Tracheal epithelial cell (primary cell): ENCODE measurements around the gene FASTKD3. TPM values are rescaled to one million over a fixed set of nuclear protein-coding genes. Genes with fewer than 3 reads are reported as not detected.

Experiments used
- total RNA-seq: library from RNA; depleted of rRNA; stranded (reverse); fragments of >200 nt; gene quantifications from 2 replicates; pipeline ENCODE4 v1.2.1, GENCODE V29; 2014

Gene FASTKD3
- 4.9 and 7.0 TPM in 2 replicates for total RNA-seq

DNA sequence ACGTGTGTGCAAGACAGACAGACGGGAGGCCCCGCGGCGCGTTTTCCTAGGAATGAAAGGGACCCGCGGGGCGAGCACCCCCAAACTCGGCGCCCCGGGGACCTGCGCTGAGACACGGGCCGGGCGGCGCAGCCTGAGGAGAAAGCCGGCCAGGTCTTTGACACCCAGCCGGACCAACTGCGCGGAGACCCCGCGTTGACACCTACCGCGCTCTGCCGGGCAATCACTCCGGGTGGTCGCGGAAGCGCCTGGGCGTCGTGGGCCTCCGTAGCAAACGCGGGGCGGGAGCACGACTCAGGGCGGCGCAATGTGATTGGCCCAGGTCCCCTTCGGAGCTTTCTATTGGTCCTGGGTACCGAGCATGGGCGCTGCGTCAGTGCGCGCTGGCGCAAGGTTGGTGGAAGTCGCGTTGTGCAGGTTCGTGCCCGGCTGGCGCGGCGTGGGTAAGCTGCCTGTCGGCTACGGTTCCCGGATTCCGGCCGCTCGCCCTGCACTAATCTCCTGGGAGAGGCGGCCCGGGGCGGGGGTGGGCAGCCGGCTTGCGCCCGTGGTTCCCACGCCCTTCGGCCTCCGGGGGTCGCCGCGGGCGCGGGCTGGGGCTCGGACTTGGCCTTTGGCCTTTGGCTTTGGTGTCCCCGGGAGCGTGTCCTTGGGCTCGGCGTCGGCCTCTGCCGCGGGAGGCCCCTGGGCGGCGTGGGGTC, at the start of gene FASTKD3, which contains the start of gene MTRR:
Gene FASTKD3 (minus strand): TSS at position 259 of the 701 bp plus-strand sequence. CDS start 948 bp downstream, outside the sequence.
Gene MTRR (plus strand): TSS at position 376 of the 701 bp plus-strand sequence. CDS start 1,647 bp downstream, outside the sequence.

GRCh38 chr5:7850395-7851239, 18.2 kb downstream of the FASTKD3 start, which contains the start of gene CFAP90:
Gene CFAP90 (minus strand): TSS chr5:7851133. CDS start chr5:7851021, 112 bp downstream.

Other genes with a start within 250 kb of the FASTKD3 start
- not detected in 2 replicates for gene CFAP90, start 17.9 kb downstream of the FASTKD3 start, total RNA-seq
- gene MTRR, start 117 bp upstream of the FASTKD3 start, total RNA-seq = 23.2 and 28.2 TPM in 2 replicates